ENCODE data around the gene VAPB. TPM values are rescaled to one million over a fixed set of nuclear protein-coding genes. Genes with fewer than 3 reads are reported as not detected.

The VAPB gene
- polyA plus RNA-seq, 1 donor from 2014 or later, result 32.5 TPM

DNA sequence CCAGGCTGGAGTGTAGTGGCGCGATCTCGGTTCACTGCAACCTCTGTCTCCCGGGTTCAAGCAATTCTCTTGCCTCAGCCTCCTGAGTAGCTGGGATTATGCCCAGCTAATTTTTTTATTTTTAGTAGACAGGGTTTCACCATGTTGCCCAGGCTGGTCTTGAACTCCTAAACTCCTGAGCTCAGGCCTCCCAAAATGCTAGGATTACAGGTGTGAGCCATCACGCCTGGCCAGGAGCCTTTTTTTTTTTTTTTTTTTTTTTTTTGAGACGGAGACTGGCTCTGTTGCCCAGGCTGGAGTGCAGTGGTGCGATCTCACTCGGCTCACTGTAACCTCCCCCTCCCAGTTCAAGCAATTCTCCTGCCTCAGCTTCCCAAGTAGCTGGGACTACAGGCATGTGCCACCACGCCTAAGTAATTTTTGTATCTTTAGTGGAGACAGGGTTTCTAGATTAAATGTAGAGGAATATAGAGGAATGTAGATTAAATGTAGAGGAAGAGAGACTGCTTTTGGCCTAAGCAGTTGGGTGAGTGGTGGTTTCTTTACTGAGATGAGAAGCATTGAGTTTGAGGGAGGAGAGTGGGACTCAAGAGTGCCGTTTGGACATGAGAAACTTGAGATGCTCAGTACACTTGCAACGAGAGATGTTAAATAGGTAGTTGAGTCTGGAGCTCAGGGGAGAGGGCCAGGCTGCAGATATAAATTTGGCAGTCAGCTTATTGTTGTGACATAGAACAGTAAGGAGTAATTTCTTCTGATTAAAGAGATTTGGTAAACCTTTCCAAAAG, 16.7 kb downstream of the VAPB start:
- Histone ChIP-seq H4K20me1 (ENCODE audit: insufficient read depth) (no peaks in the 10 kb centered on the region), H3F3A (ENCODE audit: insufficient read depth, low read length, poor library complexity, severe bottlenecking) (no peaks in the 10 kb centered on the region)

DNA sequence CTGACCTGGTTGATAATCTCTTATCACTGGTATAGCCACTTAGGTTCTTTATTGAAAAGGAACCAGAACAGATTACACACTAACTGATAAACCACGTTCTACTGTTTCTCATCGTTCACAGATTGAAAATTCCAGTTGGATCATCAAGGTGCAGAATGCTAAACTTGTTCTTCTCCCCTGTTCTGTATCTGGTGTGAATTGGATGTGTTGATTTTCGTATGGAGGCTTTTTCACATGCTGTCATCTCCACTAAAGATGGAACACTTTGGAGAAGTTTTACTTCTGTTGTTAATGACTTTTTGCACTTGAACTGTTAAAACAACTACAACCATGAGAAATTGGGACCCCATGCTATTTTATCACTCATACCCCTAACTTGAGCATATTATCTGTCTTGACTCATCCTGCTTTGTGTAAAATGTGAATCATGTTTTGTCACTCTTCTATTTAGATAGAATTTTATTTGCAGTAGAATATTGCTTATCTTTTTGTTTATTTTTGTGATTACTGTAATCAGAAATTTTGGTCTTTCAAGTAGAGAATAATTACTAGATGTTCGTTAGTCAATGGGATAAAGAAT, 17.5 kb downstream of the VAPB start:
- H3K79me2 ChIP-seq (replicated peaks; ENCODE audit: insufficient read depth, low read length), result peaks cover 79% of the 10 kb centered on the region
- H3K9me3 ChIP-seq (ENCODE audit: low read length), result no peaks in the 10 kb centered on the region
- no peak overlapping the region for H3K4me3 ChIP-seq (ENCODE audit: low read length)
- H3K27me3 ChIP-seq (ENCODE audit: insufficient read depth, low read depth, low read length), result no peaks in the 10 kb centered on the region
- TF ChIP-seq RAD21 (conservative IDR thresholded peaks at IDR 0.05) (no peak), TAF1 (IDR thresholded peaks at IDR 0.05; ENCODE audit: low read depth) (no peak), EZH2 (IDR thresholded peaks at IDR 0.05; ENCODE audit: borderline replicate concordance, insufficient read depth, low read length, poor library complexity, severe bottlenecking) (no peak), SMC3 (conservative IDR thresholded peaks at IDR 0.05; ENCODE audit: poor library complexity) (no peak), POLR2AphosphoS5 (IDR thresholded peaks at IDR 0.05) (no peak)
- TF ChIP-seq, protein P1, sequence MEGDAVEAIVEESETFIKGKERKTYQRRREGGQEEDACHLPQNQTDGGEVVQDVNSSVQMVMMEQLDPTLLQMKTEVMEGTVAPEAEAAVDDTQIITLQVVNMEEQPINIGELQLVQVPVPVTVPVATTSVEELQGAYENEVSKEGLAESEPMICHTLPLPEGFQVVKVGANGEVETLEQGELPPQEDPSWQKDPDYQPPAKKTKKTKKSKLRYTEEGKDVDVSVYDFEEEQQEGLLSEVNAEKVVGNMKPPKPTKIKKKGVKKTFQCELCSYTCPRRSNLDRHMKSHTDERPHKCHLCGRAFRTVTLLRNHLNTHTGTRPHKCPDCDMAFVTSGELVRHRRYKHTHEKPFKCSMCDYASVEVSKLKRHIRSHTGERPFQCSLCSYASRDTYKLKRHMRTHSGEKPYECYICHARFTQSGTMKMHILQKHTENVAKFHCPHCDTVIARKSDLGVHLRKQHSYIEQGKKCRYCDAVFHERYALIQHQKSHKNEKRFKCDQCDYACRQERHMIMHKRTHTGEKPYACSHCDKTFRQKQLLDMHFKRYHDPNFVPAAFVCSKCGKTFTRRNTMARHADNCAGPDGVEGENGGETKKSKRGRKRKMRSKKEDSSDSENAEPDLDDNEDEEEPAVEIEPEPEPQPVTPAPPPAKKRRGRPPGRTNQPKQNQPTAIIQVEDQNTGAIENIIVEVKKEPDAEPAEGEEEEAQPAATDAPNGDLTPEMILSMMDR (IDR thresholded peaks at IDR 0.05; ENCODE audit: poor library complexity, severe bottlenecking), result no peak
- TF ChIP-seq, protein P2, sequence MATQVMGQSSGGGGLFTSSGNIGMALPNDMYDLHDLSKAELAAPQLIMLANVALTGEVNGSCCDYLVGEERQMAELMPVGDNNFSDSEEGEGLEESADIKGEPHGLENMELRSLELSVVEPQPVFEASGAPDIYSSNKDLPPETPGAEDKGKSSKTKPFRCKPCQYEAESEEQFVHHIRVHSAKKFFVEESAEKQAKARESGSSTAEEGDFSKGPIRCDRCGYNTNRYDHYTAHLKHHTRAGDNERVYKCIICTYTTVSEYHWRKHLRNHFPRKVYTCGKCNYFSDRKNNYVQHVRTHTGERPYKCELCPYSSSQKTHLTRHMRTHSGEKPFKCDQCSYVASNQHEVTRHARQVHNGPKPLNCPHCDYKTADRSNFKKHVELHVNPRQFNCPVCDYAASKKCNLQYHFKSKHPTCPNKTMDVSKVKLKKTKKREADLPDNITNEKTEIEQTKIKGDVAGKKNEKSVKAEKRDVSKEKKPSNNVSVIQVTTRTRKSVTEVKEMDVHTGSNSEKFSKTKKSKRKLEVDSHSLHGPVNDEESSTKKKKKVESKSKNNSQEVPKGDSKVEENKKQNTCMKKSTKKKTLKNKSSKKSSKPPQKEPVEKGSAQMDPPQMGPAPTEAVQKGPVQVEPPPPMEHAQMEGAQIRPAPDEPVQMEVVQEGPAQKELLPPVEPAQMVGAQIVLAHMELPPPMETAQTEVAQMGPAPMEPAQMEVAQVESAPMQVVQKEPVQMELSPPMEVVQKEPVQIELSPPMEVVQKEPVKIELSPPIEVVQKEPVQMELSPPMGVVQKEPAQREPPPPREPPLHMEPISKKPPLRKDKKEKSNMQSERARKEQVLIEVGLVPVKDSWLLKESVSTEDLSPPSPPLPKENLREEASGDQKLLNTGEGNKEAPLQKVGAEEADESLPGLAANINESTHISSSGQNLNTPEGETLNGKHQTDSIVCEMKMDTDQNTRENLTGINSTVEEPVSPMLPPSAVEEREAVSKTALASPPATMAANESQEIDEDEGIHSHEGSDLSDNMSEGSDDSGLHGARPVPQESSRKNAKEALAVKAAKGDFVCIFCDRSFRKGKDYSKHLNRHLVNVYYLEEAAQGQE (IDR thresholded peaks at IDR 0.05; ENCODE audit: borderline replicate concordance), result no peak
- no peaks in the 10 kb centered on the region for H3K9me2 ChIP-seq (ENCODE audit: insufficient read depth, low read length)
- no peaks in the 10 kb centered on the region for H3K36me3 ChIP-seq (ENCODE audit: insufficient read depth, low read length)
- no peak overlapping the region for H3K9ac ChIP-seq (ENCODE audit: low read length)
- H4K20me1 ChIP-seq (ENCODE audit: insufficient read depth), result no peaks in the 10 kb centered on the region
- H3K4me2 ChIP-seq (ENCODE audit: low read length), result no peak overlapping the region
- no peak overlapping the region for H3K27ac ChIP-seq (ENCODE audit: low read length)
- H3F3A ChIP-seq (ENCODE audit: insufficient read depth, low read length, poor library complexity, severe bottlenecking), result no peaks in the 10 kb centered on the region
- no peak overlapping the region for H2AFZ ChIP-seq (ENCODE audit: low read depth, low read length)

More for the DNA sequence above, 16.7 kb downstream of the VAPB start:
- H3K36me3 ChIP-seq (ENCODE audit: insufficient read depth, low read length), result no peaks in the 10 kb centered on the region
- no peak overlapping the region for H3K9ac ChIP-seq (ENCODE audit: low read length)
- H3K27me3 ChIP-seq (ENCODE audit: insufficient read depth, low read depth, low read length), result no peaks in the 10 kb centered on the region
- no peak for TF ChIP-seq RAD21 (conservative IDR thresholded peaks at IDR 0.05)
- TF ChIP-seq, protein P1 (IDR thresholded peaks at IDR 0.05; ENCODE audit: poor library complexity, severe bottlenecking), result no peak
- no peak for TF ChIP-seq POLR2AphosphoS5 (IDR thresholded peaks at IDR 0.05)
- no peak for TF ChIP-seq MXI1 (conservative IDR thresholded peaks at IDR 0.05; ENCODE audit: poor library complexity, severe bottlenecking)
- no peak for TF ChIP-seq EP300 (conservative IDR thresholded peaks at IDR 0.05; ENCODE audit: poor library complexity, severe bottlenecking)
- no peak for TF ChIP-seq EZH2 (IDR thresholded peaks at IDR 0.05; ENCODE audit: borderline replicate concordance, insufficient read depth, low read length, poor library complexity, severe bottlenecking)
- TF ChIP-seq, protein P2 (IDR thresholded peaks at IDR 0.05; ENCODE audit: borderline replicate concordance), result no peak
- no peak overlapping the region for H3K4me2 ChIP-seq (ENCODE audit: low read length)
- H3K79me2 ChIP-seq (replicated peaks; ENCODE audit: insufficient read depth, low read length), result peaks cover 79% of the 10 kb centered on the region
- no peak overlapping the region for H2AFZ ChIP-seq (ENCODE audit: low read depth, low read length)
- no peaks in the 10 kb centered on the region for H3K9me2 ChIP-seq (ENCODE audit: insufficient read depth, low read length)
- no peak overlapping the region for H3K27ac ChIP-seq (ENCODE audit: low read length)
- H3K4me3 ChIP-seq (ENCODE audit: low read length), result no peak overlapping the region
- no peaks in the 10 kb centered on the region for H3K9me3 ChIP-seq (ENCODE audit: low read length)

All from neural cell (in vitro differentiated cells).